Measurements from ENCODE around the gene MAP1LC3A.

DNA sequence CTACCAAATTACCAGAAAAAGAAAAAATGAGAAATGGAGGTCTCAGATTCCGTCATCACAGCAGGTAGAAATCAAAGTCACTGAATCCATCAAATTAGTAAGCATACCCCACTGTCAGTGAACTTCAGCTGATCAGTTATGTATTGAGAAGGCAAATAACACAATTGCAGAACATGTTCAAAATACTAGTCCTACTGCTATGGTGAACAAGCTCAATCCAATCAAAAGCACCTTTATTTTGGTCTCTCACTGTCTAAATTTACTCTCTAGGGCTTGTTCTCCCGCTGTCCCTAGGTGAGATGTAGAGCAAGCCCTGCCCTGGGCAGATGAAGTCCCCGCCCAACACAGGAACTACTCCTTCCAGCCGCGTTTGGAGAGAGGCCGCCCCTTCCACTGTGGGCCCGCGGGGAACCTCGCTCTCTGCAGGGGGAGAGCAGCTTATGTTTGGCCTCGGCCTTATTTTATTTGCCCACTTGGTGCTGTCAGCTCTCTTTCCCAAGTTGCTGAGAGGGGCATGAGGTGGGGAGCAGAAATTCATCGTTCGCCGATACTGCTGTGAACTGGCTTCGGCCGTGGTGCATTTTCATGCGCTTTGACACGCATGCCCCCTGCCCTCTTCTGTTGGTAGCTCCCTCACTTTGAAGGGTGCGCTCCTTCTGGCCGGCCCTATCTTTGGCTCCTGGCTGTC is 14.3 kb upstream of the MAP1LC3A start:
- no peak for TF ChIP-seq EZH2phosphoT487 (conservative IDR thresholded peaks at IDR 0.05; ENCODE audit: low read length)
- TF ChIP-seq, protein P1, sequence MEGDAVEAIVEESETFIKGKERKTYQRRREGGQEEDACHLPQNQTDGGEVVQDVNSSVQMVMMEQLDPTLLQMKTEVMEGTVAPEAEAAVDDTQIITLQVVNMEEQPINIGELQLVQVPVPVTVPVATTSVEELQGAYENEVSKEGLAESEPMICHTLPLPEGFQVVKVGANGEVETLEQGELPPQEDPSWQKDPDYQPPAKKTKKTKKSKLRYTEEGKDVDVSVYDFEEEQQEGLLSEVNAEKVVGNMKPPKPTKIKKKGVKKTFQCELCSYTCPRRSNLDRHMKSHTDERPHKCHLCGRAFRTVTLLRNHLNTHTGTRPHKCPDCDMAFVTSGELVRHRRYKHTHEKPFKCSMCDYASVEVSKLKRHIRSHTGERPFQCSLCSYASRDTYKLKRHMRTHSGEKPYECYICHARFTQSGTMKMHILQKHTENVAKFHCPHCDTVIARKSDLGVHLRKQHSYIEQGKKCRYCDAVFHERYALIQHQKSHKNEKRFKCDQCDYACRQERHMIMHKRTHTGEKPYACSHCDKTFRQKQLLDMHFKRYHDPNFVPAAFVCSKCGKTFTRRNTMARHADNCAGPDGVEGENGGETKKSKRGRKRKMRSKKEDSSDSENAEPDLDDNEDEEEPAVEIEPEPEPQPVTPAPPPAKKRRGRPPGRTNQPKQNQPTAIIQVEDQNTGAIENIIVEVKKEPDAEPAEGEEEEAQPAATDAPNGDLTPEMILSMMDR (IDR thresholded peaks at IDR 0.05; ENCODE audit: insufficient read depth, low read length, poor library complexity, severe bottlenecking) = no peak

Measured in SU-DHL-6 (cell line).